SH-SY5Y (cell line): ENCODE results near the gene IL18.

Source experiments
- GATA2 ChIP-seq: IDR thresholded peaks from 2 replicates; pipeline ENCODE4 v1.6.1; 2011; ENCODE audit warnings: mild to moderate bottlenecking, low read depth, low read length
- GATA3 ChIP-seq: IDR thresholded peaks from 2 replicates; pipeline ENCODE4 v1.6.1; 2011; ENCODE audit warnings: low read depth, mild to moderate bottlenecking, low read length, moderate library complexity

DNA sequence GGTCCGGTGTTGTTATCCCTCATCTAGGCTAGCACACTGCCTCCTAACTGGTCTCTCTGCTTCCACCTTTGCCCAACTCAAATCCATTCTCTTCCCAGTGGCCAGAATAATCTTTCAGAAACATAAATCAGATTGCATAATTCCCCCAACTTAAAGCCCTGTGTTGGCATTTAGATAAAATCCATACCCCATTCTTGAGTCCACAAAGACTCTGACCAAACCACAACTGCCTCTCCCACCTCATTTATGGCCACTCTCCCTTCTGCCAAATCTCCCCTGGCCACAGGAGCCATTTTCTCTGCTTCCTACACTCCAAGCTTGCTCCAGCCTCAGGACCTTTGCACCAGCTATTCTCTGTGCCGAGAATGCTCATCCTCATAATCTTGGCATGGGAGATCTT is 36.8 kb downstream of the IL18 start:
- no peak for TF ChIP-seq GATA2
- no peak for TF ChIP-seq GATA3
